AG04450 (cell line): Measurements from ENCODE around the gene LIPG. TPM values are rescaled to one million over a fixed set of nuclear protein-coding genes. Genes with fewer than 3 reads are reported as not detected.

Source experiments
- CTCF ChIA-PET: fragments of 300-600, 350-600 bp; formaldehyde crosslinking; extraction: SDS; loops from one replicate; lab custom pipeline; 2022; ENCODE audit warnings: antibody characterized with exemption, inconsistent platforms; lab: Charles Lee
- POLR2A ChIA-PET: fragments of 350-600 bp; formaldehyde crosslinking; extraction: SDS; loops from one replicate; lab custom pipeline; 2021; ENCODE audit warnings: antibody characterized with exemption, inconsistent platforms; lab: Yijun Ruan, JAX
- DNase-seq: peaks from one replicate; pipeline ENCODE4 v3.0.0-alpha.2; 2011; ENCODE audit warnings: low read depth, low spot score
- H3K27ac ChIP-seq: one replicate; pipeline ENCODE4 v1.5.1; 2012; ENCODE audit warnings: low read depth, low read length, control low read depth
- H3K27me3 ChIP-seq: one replicate; pipeline ENCODE4 v1.6.0; 2012; ENCODE audit warnings: low read length; ENCODE audit not compliant: control insufficient read depth, insufficient read depth
- H3K4me3 ChIP-seq: 2 replicates; pipeline ENCODE4 v1.5.1; 2011; ENCODE audit warnings: mild to moderate bottlenecking, low read depth, low read length, control low read depth
- H3K9me3 ChIP-seq: 2 replicates; pipeline ENCODE4 v1.5.1; 2012; ENCODE audit warnings: low read length; ENCODE audit not compliant: control insufficient read depth, insufficient read depth
- polyA plus RNA-seq: library from polyadenylated mRNA; depleted of rRNA; stranded (reverse); fragments of >200 nt; gene quantifications from 2 replicates; pipeline ENCODE4 v1.2.3, GENCODE V29; 2011
- TF ChIP-seq, protein P1 (sequence below): IDR thresholded peaks from 2 replicates; pipeline ENCODE4 v1.5.1; 2011; ENCODE audit warnings: low read depth, low read length, control low read depth, inconsistent platforms

Gene LIPG
- polyA plus RNA-seq, 1 experiment, result 0.19 TPM

DNA sequence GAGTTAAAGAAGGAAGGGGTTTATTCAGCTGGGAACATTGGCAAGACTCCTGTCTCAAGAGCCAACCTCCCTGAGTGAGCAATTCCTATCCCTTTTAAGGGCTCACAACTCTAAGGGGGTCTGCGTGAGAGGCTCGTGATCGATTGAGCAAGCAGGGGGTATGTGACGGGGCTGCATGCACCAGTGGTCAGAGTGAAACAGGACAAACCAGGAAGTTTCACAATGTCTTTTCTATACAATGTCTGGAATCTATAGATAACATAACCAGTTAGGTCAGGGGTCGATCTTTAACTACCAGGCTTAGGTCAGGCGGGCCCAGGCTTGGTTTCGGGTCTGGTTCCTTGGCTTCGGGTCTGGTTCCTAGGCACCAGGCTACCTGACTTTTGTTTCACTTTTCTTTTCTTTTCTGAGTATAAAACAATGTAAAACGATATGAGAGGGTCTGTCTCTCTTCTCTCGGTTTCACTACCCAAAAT is 30.1 kb upstream of the LIPG start:
- DNase-seq, result no peak
- Histone ChIP-seq H3K27me3 (peaks cover 10% of the 10 kb centered on the region), H3K9me3 (no peaks in the 10 kb centered on the region), H3K4me3 (no peak overlapping the region), H3K27ac (no peak overlapping the region)
- POLR2A ChIA-PET, result no interaction called here
- CTCF ChIA-PET, result no interaction called here
- TF ChIP-seq, protein P1, sequence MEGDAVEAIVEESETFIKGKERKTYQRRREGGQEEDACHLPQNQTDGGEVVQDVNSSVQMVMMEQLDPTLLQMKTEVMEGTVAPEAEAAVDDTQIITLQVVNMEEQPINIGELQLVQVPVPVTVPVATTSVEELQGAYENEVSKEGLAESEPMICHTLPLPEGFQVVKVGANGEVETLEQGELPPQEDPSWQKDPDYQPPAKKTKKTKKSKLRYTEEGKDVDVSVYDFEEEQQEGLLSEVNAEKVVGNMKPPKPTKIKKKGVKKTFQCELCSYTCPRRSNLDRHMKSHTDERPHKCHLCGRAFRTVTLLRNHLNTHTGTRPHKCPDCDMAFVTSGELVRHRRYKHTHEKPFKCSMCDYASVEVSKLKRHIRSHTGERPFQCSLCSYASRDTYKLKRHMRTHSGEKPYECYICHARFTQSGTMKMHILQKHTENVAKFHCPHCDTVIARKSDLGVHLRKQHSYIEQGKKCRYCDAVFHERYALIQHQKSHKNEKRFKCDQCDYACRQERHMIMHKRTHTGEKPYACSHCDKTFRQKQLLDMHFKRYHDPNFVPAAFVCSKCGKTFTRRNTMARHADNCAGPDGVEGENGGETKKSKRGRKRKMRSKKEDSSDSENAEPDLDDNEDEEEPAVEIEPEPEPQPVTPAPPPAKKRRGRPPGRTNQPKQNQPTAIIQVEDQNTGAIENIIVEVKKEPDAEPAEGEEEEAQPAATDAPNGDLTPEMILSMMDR, result no peak

DNA sequence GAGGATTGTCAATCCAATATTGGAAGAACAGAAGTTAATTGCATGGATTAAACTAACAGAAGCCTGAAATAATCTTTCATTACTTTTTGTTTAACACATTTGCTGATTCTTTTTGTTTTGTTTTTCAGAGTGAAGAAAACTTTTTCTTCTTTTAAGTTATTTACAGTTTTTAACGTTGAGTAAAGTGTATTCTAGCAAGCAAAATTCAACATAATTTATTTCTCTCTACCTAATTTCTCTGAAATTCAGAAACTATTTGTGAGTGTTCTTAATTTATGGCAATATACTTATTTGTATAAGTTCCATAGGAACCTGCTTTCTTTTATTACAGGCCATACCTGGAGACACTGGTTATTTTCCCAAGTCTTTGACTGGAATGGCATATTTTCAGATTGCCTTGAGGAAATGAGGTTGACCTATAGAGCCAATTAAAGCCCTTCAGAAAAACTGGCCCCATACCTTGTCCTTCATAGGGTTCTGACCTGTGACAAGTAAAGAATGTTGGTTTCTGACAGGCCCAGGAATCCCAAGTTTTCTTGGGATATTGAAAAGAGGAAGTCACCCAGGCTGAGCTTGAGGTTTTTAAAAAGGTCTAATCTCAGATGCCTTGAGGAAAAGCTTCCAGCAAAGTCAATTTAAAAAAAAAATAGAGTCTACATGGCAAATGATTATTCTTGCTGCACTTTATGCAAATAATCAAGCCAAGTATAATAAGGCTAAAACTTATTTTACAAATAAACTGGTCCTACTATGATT is 26.8 kb upstream of the LIPG start:
- Histone ChIP-seq H3K9me3 (no peaks in the 10 kb centered on the region), H3K4me3 (no peak overlapping the region), H3K27ac (no peak overlapping the region), H3K27me3 (peaks cover 8% of the 10 kb centered on the region)
- CTCF ChIA-PET, result no interaction called here
- POLR2A ChIA-PET, result no interaction called here
- no peak for DNase-seq
- TF ChIP-seq, protein P1, result no peak

DNA sequence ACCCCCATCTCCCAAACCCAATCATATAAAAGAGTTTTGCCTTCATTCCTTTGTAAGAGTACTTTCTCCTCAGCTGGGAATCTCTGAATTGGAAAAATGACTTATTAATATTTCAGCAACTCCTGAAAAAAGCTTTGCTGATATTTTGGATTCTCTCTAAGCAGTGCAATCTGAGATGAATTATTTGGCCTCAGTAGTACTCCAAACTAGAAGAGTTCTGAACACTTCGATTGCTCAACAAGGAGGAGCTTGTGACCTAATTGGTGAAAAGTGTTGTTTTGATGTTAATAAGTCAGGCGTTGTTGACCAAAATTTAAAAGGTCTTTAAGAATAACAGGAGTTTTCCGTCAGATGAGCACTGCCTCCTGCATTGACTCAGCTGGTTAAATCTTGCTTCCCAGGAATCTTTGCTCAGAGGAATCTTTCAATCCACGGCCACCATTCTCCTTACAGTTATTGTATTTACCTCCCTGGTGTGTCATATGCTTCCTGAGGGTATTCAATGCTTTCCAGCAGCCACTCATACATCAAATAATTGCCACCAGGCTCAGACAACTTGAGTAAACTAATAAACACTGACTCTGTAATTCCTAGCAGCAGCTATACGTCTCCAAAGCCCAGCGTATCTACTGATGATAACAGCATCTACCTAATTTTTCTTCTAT is 24.5 kb upstream of the LIPG start:
- TF ChIP-seq, protein P1, result no peak
- Histone ChIP-seq H3K27me3 (peaks cover 8% of the 10 kb centered on the region), H3K4me3 (no peak overlapping the region), H3K27ac (no peak overlapping the region), H3K9me3 (no peaks in the 10 kb centered on the region)
- DNase-seq, result no peak
- POLR2A ChIA-PET, result no interaction called here
- CTCF ChIA-PET, result interaction anchor here (2.5 kb wide), 1 partner anchor 27 kb away, joined by 8 read pairs; no protein-coding TSS in a partner anchor

- CTCF ChIA-PET, result interaction anchor here (0.6 to 0.7 kb wide), 2 partner anchors 314 to 663 kb away, joined by 3 read pairs; no protein-coding TSS in a partner anchor
- POLR2A ChIA-PET, result no interaction called here
- Histone ChIP-seq H3K4me3 (no peak overlapping the region), H3K9me3 (no peaks in the 10 kb centered on the region), H3K27ac (no peak overlapping the region), H3K27me3 (peaks cover 3% of the 10 kb centered on the region)
- TF ChIP-seq, protein P1, result no peak
- no peak for DNase-seq
Measured at GRCh38 chr18:49544362-49544761, 17.5 kb upstream of the LIPG start.

- no peak overlapping the region for H3K4me3 ChIP-seq
- no peaks in the 10 kb centered on the region for H3K9me3 ChIP-seq
- H3K27ac ChIP-seq, result no peak overlapping the region
- ChIA-PET POLR2A (no interaction called here), CTCF (interaction anchor here (1.3 kb wide), 2 partner anchors 13 to 312 kb away, joined by 4 to 6 read pairs; no protein-coding TSS in a partner anchor)
- TF ChIP-seq, protein P1, result no peak
- peaks cover 2% of the 10 kb centered on the region for H3K27me3 ChIP-seq
- DNase-seq, result no peak
Measured at GRCh38 chr18:49546278-49546677, 15.6 kb upstream of the LIPG start.
